GM19193 (cell line): ENCODE results near the gene RETREG1.

Experiments
- POLR2A ChIP-seq: IDR thresholded peaks from 4 replicates; pipeline ENCODE4 v1.6.1; 2011; ENCODE audit not compliant: insufficient read depth, insufficient read length; ENCODE audit errors: extremely low read depth

RETREG1 gene

GRCh38 chr5:16480821-16481538 lies 135.8 kb downstream of the RETREG1 start:
- TF ChIP-seq POLR2A = no peak

- no peak for TF ChIP-seq POLR2A
Observed at GRCh38 chr5:16480144-16480543, 136.7 kb downstream of the RETREG1 start.

- no peak for TF ChIP-seq POLR2A
Observed at GRCh38 chr5:16477541-16477940, 139.3 kb downstream of the RETREG1 start.

- no peak for TF ChIP-seq POLR2A
Observed at GRCh38 chr5:16471387-16471786, 145.4 kb downstream of the RETREG1 start.

- no peak for TF ChIP-seq POLR2A
Observed at GRCh38 chr5:16467363-16468219, 149.2 kb downstream of the RETREG1 start.

GRCh38 chr5:16465544-16466432 lies 151.0 kb downstream of the RETREG1 start, which contains the start of gene ZNF622:
Gene ZNF622 (minus strand): TSS chr5:16465800. CDS start chr5:16465665, 135 bp downstream.
- peak; percentile 99 for TF ChIP-seq POLR2A

- no peak for TF ChIP-seq POLR2A
Observed at GRCh38 chr5:16464664-16465543, 151.9 kb downstream of the RETREG1 start.

- TF ChIP-seq POLR2A = no peak
Observed at GRCh38 chr5:16464231-16464630, 152.6 kb downstream of the RETREG1 start.

- no peak for TF ChIP-seq POLR2A
Observed at GRCh38 chr5:16461782-16462181, 155.0 kb downstream of the RETREG1 start.

- TF ChIP-seq POLR2A = no peak
Observed at GRCh38 chr5:16461026-16461425, 155.8 kb downstream of the RETREG1 start.

GRCh38 chr5:16459451-16459850 lies 157.3 kb downstream of the RETREG1 start:
- no peak for TF ChIP-seq POLR2A

GRCh38 chr5:16457853-16458252 lies 158.9 kb downstream of the RETREG1 start:
- no peak for TF ChIP-seq POLR2A

- TF ChIP-seq POLR2A = no peak
Observed at GRCh38 chr5:16457451-16457850, 159.3 kb downstream of the RETREG1 start.
